K562 (cell line): ENCODE results near the gene ASMT. TPM values are rescaled to one million over a fixed set of nuclear protein-coding genes. Genes with fewer than 3 reads are reported as not detected.
A peak's percentile ranks its signal among the peaks of the same experiment; 100 is the strongest.

Experiments used
- ATAC-seq: fragments of 200-7000 bp; cut with Tn5 transposase; 3 replicates; pipeline ENCODE4 v1.9.1; 2020; ENCODE audit warnings: moderate library complexity
- BruUV-seq: library from RNA; stranded (reverse); fragments of 400-500 nt; replicated peaks from 2 replicates; lab custom pipeline; 2021; lab: Mats Ljungman, UMichigan
- CTCF ChIA-PET: fragments of 300-600 bp; formaldehyde crosslinking; extraction: SDS; loops from one replicate; lab custom pipeline; 2021; ENCODE audit warnings: low intra/inter-chr PET ratio; lab: Yijun Ruan, JAX
- POLR2A ChIA-PET: fragments of 300-600, 350-650 bp; sonication (Branson Sonifier 250); formaldehyde crosslinking; extraction: SDS; loops from one replicate; lab custom pipeline; 2021; ENCODE audit warnings: antibody characterized with exemption, inconsistent platforms; lab: Yijun Ruan, JAX
- DNase-seq, 4 experiments: peaks; one replicate each; pipeline versions ENCODE4 v3.0.0 to v3.0.0-alpha.2; 2011 to 2018; ENCODE audit warnings: low spot score in 3 of 4, mixed read lengths in 3 of 4; ENCODE audit errors: extremely low read depth in 1 of 4
- FAIRE-seq: peaks from 2 replicates; lab custom pipeline; 2011; peaks lifted over from hg19 to GRCh38; lab: Jason Lieb, UNC
- H2AFZ ChIP-seq: 2 replicates; pipeline ENCODE4 v1.6.0; 2011; ENCODE audit warnings: low read depth, low read length, control low read depth, inconsistent platforms
- H3K27ac ChIP-seq: fragments of 200-600 bp; 3 replicates; pipeline ENCODE4 v1.8.0; 2011; ENCODE audit warnings: low read depth, mild to moderate bottlenecking, control low read depth, inconsistent platforms, low read length, moderate library complexity, mixed read lengths; ENCODE audit errors: extremely low read depth
- H3K27me3 ChIP-seq, 2 experiments: fragments of 300-600 bp in 1 of 2; 2 replicates in 1 of 2; 3 replicates in 1 of 2; pipeline versions ENCODE4 v1.6.0 to v1.8.0; 2011; ENCODE audit warnings: inconsistent platforms in 2 of 2, low read length in 2 of 2, mild to moderate bottlenecking in 1 of 2, mixed read lengths in 1 of 2, moderate library complexity in 1 of 2; ENCODE audit not compliant: control insufficient read depth in 2 of 2, insufficient read depth in 2 of 2
- H3K36me3 ChIP-seq: fragments of 300-600 bp; 3 replicates; pipeline ENCODE4 v1.8.0; 2011; ENCODE audit warnings: mild to moderate bottlenecking, low read length, inconsistent platforms; ENCODE audit not compliant: control insufficient read depth, insufficient read depth
- H3K4me1 ChIP-seq, 2 experiments: fragments of 200-600 bp in 1 of 2; replicated peaks in 1 of 2; 2 replicates in 1 of 2; 3 replicates in 1 of 2; pipeline versions ENCODE4 v1.5.1 to v1.8.0; 2011; ENCODE audit warnings: inconsistent platforms in 2 of 2, low read length in 2 of 2, mild to moderate bottlenecking in 1 of 2, mixed read lengths in 1 of 2, moderate library complexity in 1 of 2; ENCODE audit not compliant: control insufficient read depth in 2 of 2, insufficient read depth in 2 of 2
- H3K4me2 ChIP-seq: 2 replicates; pipeline ENCODE4 v1.6.1; 2011; ENCODE audit warnings: low read length, control low read depth, inconsistent platforms, mixed read lengths; ENCODE audit not compliant: insufficient read depth
- H3K4me3 ChIP-seq: fragments of 200-600 bp; sonication (generic), shearing (Covaris generic); 2 replicates; pipeline ENCODE4 v1.5.1; 2016; ENCODE audit warnings: control low read depth, inconsistent platforms
- H3K79me2 ChIP-seq: fragments of 200-600 bp; 3 replicates; pipeline ENCODE4 v1.8.0; 2011; ENCODE audit warnings: low read length, inconsistent platforms; ENCODE audit not compliant: control insufficient read depth, insufficient read depth
- H3K9ac ChIP-seq, 2 experiments: 2 replicates each; pipeline versions ENCODE4 v1.6.0 to v1.6.1; 2011; ENCODE audit warnings: low read depth in 2 of 2, low read length in 2 of 2, control low read depth in 1 of 2, inconsistent platforms in 1 of 2, mild to moderate bottlenecking in 1 of 2, mixed read lengths in 1 of 2; ENCODE audit not compliant: insufficient read depth in 1 of 2
- H3K9me1 ChIP-seq: one replicate; pipeline ENCODE4 v1.6.0; 2011; ENCODE audit warnings: inconsistent platforms, mild to moderate bottlenecking, low read length, moderate library complexity; ENCODE audit not compliant: control insufficient read depth, insufficient read depth
- H3K9me3 ChIP-seq: replicated peaks from 2 replicates; pipeline ENCODE4 v1.5.1; 2011; ENCODE audit warnings: low read depth, low read length, inconsistent platforms; ENCODE audit not compliant: control insufficient read depth, insufficient read depth
- H4K20me1 ChIP-seq: replicated peaks from 2 replicates; pipeline ENCODE4 v1.6.1; 2011; ENCODE audit warnings: low read length, inconsistent platforms, mixed read lengths; ENCODE audit not compliant: control insufficient read depth, insufficient read depth
- PHB ChIP-seq: fragments of 250-450 bp; sonication (Bioruptor Pico); IDR thresholded peaks from 2 replicates; pipeline ENCODE4 v1.5.0; 2021
- POLR2AphosphoS2 ChIP-seq: IDR thresholded peaks from 2 replicates; pipeline ENCODE4 v1.6.1; 2012; ENCODE audit warnings: low read length, improper control_type of control experiment
- ZNF512 ChIP-seq: IDR thresholded peaks from 2 replicates; pipeline ENCODE4 v1.6.1; 2016; ENCODE audit warnings: missing genetic modification characterization, missing compliant biosample characterization
- WGBS: fragments of 100-300 bp; shearing (Covaris generic); methylation state at CpG from one replicate; pipeline ENCODE4 v1.1.6; 2016; ENCODE audit warnings: low coverage, mixed read lengths; ENCODE audit not compliant: insufficient coverage; ENCODE audit errors: missing lambda C conversion rate; 5-methylcytosine and 5-hydroxymethylcytosine counted together
- in situ Hi-C: fragments of 300-500 bp; cut with MboI; formaldehyde crosslinking; loops from 4 replicates; pipeline ENCODE4 v1.15.0; 2018; ENCODE audit warnings: inconsistent platforms, mixed read lengths
- intact Hi-C: fragments of 100-400 bp; cut with micrococcal nuclease; formaldehyde crosslinking; loops from 2 replicates; pipeline ENCODE4 v1.14.2; 2022
- polyA plus RNA-seq, 8 experiments: library from polyadenylated mRNA; depleted of rRNA in 4 of 8; stranded (reverse) in 5 of 8; unstranded in 3 of 8; fragments of >200 nt; fragmentation: Nextera tagmentation in 2 of 8; fragmentation: Illumina TruSeq in 1 of 8; extraction: Ambion mirVana in 2 of 8; extraction: Trizol in 1 of 8; gene quantifications; 2 replicates each; pipeline versions ENCODE4 v1.2.1 to v1.2.3, GENCODE V29; 2011 to 2014; ENCODE audit warnings: inconsistent platforms in 1 of 8, missing spikeins in 1 of 8
- total RNA-seq, 7 experiments: library from RNA; depleted of rRNA in 6 of 7; stranded (reverse); fragments of >200 nt in 6 of 7; fragmentation: Illumina TruSeq in 2 of 7; extraction: Trizol in 2 of 7; gene quantifications; 2 replicates each; pipeline versions ENCODE4 v1.2.1 to v1.2.3, GENCODE V29; 2011 to 2021; ENCODE audit warnings: low replicate concordance in 1 of 7
- TF ChIP-seq, protein P1 (sequence below): fragments of 250-450 bp; sonication (Bioruptor Pico); IDR thresholded peaks from 2 replicates; pipeline ENCODE4 v1.8.0; 2022; ENCODE audit warnings: moderate library complexity, mild to moderate bottlenecking, inconsistent platforms

Gene ASMT
- total and polyA plus RNA-seq, 9 of the 15 experiments (the other 6 are each of a cell fraction or from before 2014, with no cell fraction given): 0.06 TPM; not detected in 8

GRCh38 chrX:1612641-1613286 is 2.1 kb upstream of the ASMT start:
- in situ Hi-C loops (no loop called here), intact Hi-C loops (no loop called here)
- WGBS: 27% methylated on average over 3 of the region's 5 CpGs
- no peaks in the 10 kb centered on the region for H3K36me3 ChIP-seq
- no TSS peak for BruUV-seq
- H3K4me3 ChIP-seq: no peak overlapping the region
- H4K20me1 ChIP-seq: no peaks in the 10 kb centered on the region
- H3K79me2 ChIP-seq: no peaks in the 10 kb centered on the region
- H3K4me1 ChIP-seq: peaks cover 0 to 6% of the 10 kb centered on the region in 2 experiments; a peak in 1 of 5 replicates
- no peaks in the 10 kb centered on the region for H3K9me1 ChIP-seq
- H3K27ac ChIP-seq: no peak overlapping the region
- H3K27me3 ChIP-seq: peaks cover 3 to 16% of the 10 kb centered on the region in 2 experiments; a peak in 3 of 5 replicates
- no peaks in the 10 kb centered on the region for H3K9me3 ChIP-seq
- no peak overlapping the region for H3K4me2 ChIP-seq
- CTCF ChIA-PET: no interaction called here
- no peak overlapping the region for H2AFZ ChIP-seq
- no peak for DNase-seq
- H3K9ac ChIP-seq: no peak overlapping the region
- ATAC-seq: no peak
- POLR2A ChIA-PET: no interaction called here
- TF ChIP-seq POLR2AphosphoS2 (no peak), ZNF512 (tag) (peak; percentile 94), PHB (CRISPR knock-in tag) (no peak)
- TF ChIP-seq, protein P1, sequence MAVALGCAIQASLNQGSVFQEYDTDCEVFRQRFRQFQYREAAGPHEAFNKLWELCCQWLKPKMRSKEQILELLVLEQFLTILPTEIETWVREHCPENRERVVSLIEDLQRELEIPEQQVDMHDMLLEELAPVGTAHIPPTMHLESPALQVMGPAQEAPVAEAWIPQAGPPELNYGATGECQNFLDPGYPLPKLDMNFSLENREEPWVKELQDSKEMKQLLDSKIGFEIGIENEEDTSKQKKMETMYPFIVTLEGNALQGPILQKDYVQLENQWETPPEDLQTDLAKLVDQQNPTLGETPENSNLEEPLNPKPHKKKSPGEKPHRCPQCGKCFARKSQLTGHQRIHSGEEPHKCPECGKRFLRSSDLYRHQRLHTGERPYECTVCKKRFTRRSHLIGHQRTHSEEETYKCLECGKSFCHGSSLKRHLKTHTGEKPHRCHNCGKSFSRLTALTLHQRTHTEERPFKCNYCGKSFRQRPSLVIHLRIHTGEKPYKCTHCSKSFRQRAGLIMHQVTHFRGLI (CRISPR knock-in tag): no peak
- FAIRE-seq: no peak
